ENCODE data around the gene ZNF554. TPM values are rescaled to one million over a fixed set of nuclear protein-coding genes. Genes with fewer than 3 reads are reported as not detected.
A peak's percentile ranks its signal among the peaks of the same experiment; 100 is the strongest.

Gene ZNF554
- total and polyA plus RNA-seq, 4 donors: 0.38 to 6.1 (median 3.9) TPM

GRCh38 chr19:2779121-2779740 is 40.4 kb upstream of the ZNF554 start:
- H3K27ac ChIP-seq (ENCODE audit: low read depth in 1 of 2, low read length in 2 of 2): no peak overlapping the region
- no peak for ATAC-seq (ENCODE audit: low FRiP score)
- H3K36me3 ChIP-seq (ENCODE audit: control insufficient read depth in 1 of 2, insufficient read depth in 2 of 2, low read length in 1 of 2): no peaks in the 10 kb centered on the region
- no peaks in the 10 kb centered on the region for H3K9me3 ChIP-seq (ENCODE audit: control insufficient read depth, low read length)
- intact Hi-C loops (cut with DNase I): no loop called here
- no peak for DNase-seq
- H3K4me3 ChIP-seq (ENCODE audit: low read length in 2 of 2): no peak overlapping the region
- 68 to 72% methylated on average over 14 of the region's 14 CpGs for WGBS, 2 donors
- H3K4me1 ChIP-seq (ENCODE audit: control insufficient read depth in 1 of 2, insufficient read depth in 2 of 2, low read length in 2 of 2): peaks cover 0 to 1% of the 10 kb centered on the region in 2 donors
- H3K27me3 ChIP-seq (ENCODE audit: control insufficient read depth in 1 of 2, insufficient read depth in 2 of 2, low read length in 1 of 2): no peaks in the 10 kb centered on the region

GRCh38 chr19:2780284-2780683 is 39.4 kb upstream of the ZNF554 start:
- Histone ChIP-seq H3K4me3 (ENCODE audit: low read length in 2 of 2) (no peak overlapping the region), H3K27ac (ENCODE audit: low read depth in 1 of 2, low read length in 2 of 2) (no peak overlapping the region), H3K36me3 (ENCODE audit: control insufficient read depth in 1 of 2, insufficient read depth in 2 of 2, low read length in 1 of 2) (no peaks in the 10 kb centered on the region), H3K9me3 (ENCODE audit: control insufficient read depth, low read length) (no peaks in the 10 kb centered on the region), H3K27me3 (ENCODE audit: control insufficient read depth in 1 of 2, insufficient read depth in 2 of 2, low read length in 1 of 2) (no peaks in the 10 kb centered on the region), H3K4me1 (ENCODE audit: control insufficient read depth in 1 of 2, insufficient read depth in 2 of 2, low read length in 2 of 2) (peaks cover 0 to 1% of the 10 kb centered on the region in 2 donors)
- DNase-seq (no peak), ATAC-seq (ENCODE audit: low FRiP score) (no peak)
- WGBS, 2 donors: 93 to 95% methylated on average over 7 of the region's 7 CpGs
- intact Hi-C loops (cut with DNase I): no loop called here

- Histone ChIP-seq H3K9me3 (ENCODE audit: control insufficient read depth, low read length) (no peaks in the 10 kb centered on the region), H3K27ac (ENCODE audit: low read depth in 1 of 2, low read length in 2 of 2) (peak overlapping the region in 1 of 2 donors; percentile 43), H3K4me1 (ENCODE audit: control insufficient read depth in 1 of 2, insufficient read depth in 2 of 2, low read length in 2 of 2) (peaks cover 0 to 1% of the 10 kb centered on the region in 2 donors), H3K4me3 (ENCODE audit: low read length in 2 of 2) (peak overlapping the region; percentile 74 to 81), H3K36me3 (ENCODE audit: control insufficient read depth in 1 of 2, insufficient read depth in 2 of 2, low read length in 1 of 2) (no peaks in the 10 kb centered on the region), H3K27me3 (ENCODE audit: control insufficient read depth in 1 of 2, insufficient read depth in 2 of 2, low read length in 1 of 2) (no peaks in the 10 kb centered on the region)
- intact Hi-C loops (cut with DNase I): no loop called here
- 2% methylated on average over 24 of the region's 24 CpGs for whole genome bisulfite sequencing, 2 donors
- DNase-seq (no peak), ATAC-seq (ENCODE audit: low FRiP score) (no peak)
Observed at GRCh38 chr19:2782329-2782935, 37.2 kb upstream of the ZNF554 start.

- intact Hi-C loops (cut with DNase I): no loop called here
- Histone ChIP-seq H3K27me3 (ENCODE audit: control insufficient read depth in 1 of 2, insufficient read depth in 2 of 2, low read length in 1 of 2) (no peaks in the 10 kb centered on the region), H3K36me3 (ENCODE audit: control insufficient read depth in 1 of 2, insufficient read depth in 2 of 2, low read length in 1 of 2) (no peaks in the 10 kb centered on the region), H3K4me3 (ENCODE audit: low read length in 2 of 2) (peak within 1 kb of the TSS; percentile 74 to 81), H3K27ac (ENCODE audit: low read depth in 1 of 2, low read length in 2 of 2) (peak within 1 kb of the TSS in 1 of 2 donors; percentile 43), H3K9me3 (ENCODE audit: control insufficient read depth, low read length) (no peaks in the 10 kb centered on the region), H3K4me1 (ENCODE audit: control insufficient read depth in 1 of 2, insufficient read depth in 2 of 2, low read length in 2 of 2) (peaks cover 0 to 1% of the 10 kb centered on the region in 2 donors)
- WGBS, 2 donors: 0% methylated on average over 51 to 68 of the region's 68 CpGs
- DNase-seq (peak; percentile 98 to 99), ATAC-seq (ENCODE audit: low FRiP score) (peak; percentile 93)
Observed at GRCh38 chr19:2782936-2783780, 36.5 kb upstream of the ZNF554 start, which contains the start of gene SGTA. TSS of gene SGTA (minus strand) at chr19:2783273. CDS start at chr19:2769068, 14,205 bp downstream.

GRCh38 chr19:2783781-2784145 is 35.9 kb upstream of the ZNF554 start:
- Histone ChIP-seq H3K27ac (ENCODE audit: low read depth in 1 of 2, low read length in 2 of 2) (no peak overlapping the region), H3K9me3 (ENCODE audit: control insufficient read depth, low read length) (no peaks in the 10 kb centered on the region), H3K4me1 (ENCODE audit: control insufficient read depth in 1 of 2, insufficient read depth in 2 of 2, low read length in 2 of 2) (peaks cover 0 to 1% of the 10 kb centered on the region in 2 donors), H3K36me3 (ENCODE audit: control insufficient read depth in 1 of 2, insufficient read depth in 2 of 2, low read length in 1 of 2) (no peaks in the 10 kb centered on the region), H3K4me3 (ENCODE audit: low read length in 2 of 2) (no peak overlapping the region), H3K27me3 (ENCODE audit: control insufficient read depth in 1 of 2, insufficient read depth in 2 of 2, low read length in 1 of 2) (no peaks in the 10 kb centered on the region)
- 78% methylated on average over 7 of the region's 7 CpGs for WGBS, 2 donors
- DNase-seq (no peak), ATAC-seq (ENCODE audit: low FRiP score) (no peak)
- intact Hi-C loops (cut with DNase I): no loop called here

GRCh38 chr19:2785244-2785997 is 34.2 kb upstream of the ZNF554 start, which contains the start of gene THOP1:
TSS of gene THOP1 (plus strand) at chr19:2785503. CDS start at chr19:2785663, 160 bp downstream.
- Histone ChIP-seq H3K27me3 (ENCODE audit: control insufficient read depth in 1 of 2, insufficient read depth in 2 of 2, low read length in 1 of 2) (no peaks in the 10 kb centered on the region), H3K4me1 (ENCODE audit: control insufficient read depth in 1 of 2, insufficient read depth in 2 of 2, low read length in 2 of 2) (peaks cover 0 to 1% of the 10 kb centered on the region in 2 donors), H3K4me3 (ENCODE audit: low read length in 2 of 2) (peak within 1 kb of the TSS; percentile 3 to 60), H3K36me3 (ENCODE audit: control insufficient read depth in 1 of 2, insufficient read depth in 2 of 2, low read length in 1 of 2) (no peaks in the 10 kb centered on the region), H3K27ac (ENCODE audit: low read depth in 1 of 2, low read length in 2 of 2) (no peak within 1 kb of the TSS), H3K9me3 (ENCODE audit: control insufficient read depth, low read length) (no peaks in the 10 kb centered on the region)
- DNase-seq (peak; percentile 100), ATAC-seq (ENCODE audit: low FRiP score) (peak; percentile 97)
- WGBS, 2 donors: 0 to 1% methylated on average over 59 to 78 of the region's 78 CpGs
- intact Hi-C loops (cut with DNase I): no loop called here

GRCh38 chr19:2787115-2787514 is 32.6 kb upstream of the ZNF554 start:
- Histone ChIP-seq H3K36me3 (ENCODE audit: control insufficient read depth in 1 of 2, insufficient read depth in 2 of 2, low read length in 1 of 2) (no peaks in the 10 kb centered on the region), H3K4me3 (ENCODE audit: low read length in 2 of 2) (no peak overlapping the region), H3K27ac (ENCODE audit: low read depth in 1 of 2, low read length in 2 of 2) (no peak overlapping the region), H3K27me3 (ENCODE audit: control insufficient read depth in 1 of 2, insufficient read depth in 2 of 2, low read length in 1 of 2) (no peaks in the 10 kb centered on the region), H3K9me3 (ENCODE audit: control insufficient read depth, low read length) (no peaks in the 10 kb centered on the region), H3K4me1 (ENCODE audit: control insufficient read depth in 1 of 2, insufficient read depth in 2 of 2, low read length in 2 of 2) (no peaks in the 10 kb centered on the region)
- WGBS, 2 donors: 89 to 90% methylated on average over 8 of the region's 8 CpGs
- ATAC-seq (ENCODE audit: low FRiP score) (no peak), DNase-seq (no peak)
- intact Hi-C loops (cut with DNase I): no loop called here

GRCh38 chr19:2788237-2788636 is 31.4 kb upstream of the ZNF554 start:
- ATAC-seq (ENCODE audit: low FRiP score) (no peak), DNase-seq (no peak)
- Histone ChIP-seq H3K27me3 (ENCODE audit: control insufficient read depth in 1 of 2, insufficient read depth in 2 of 2, low read length in 1 of 2) (no peaks in the 10 kb centered on the region), H3K27ac (ENCODE audit: low read depth in 1 of 2, low read length in 2 of 2) (no peak overlapping the region), H3K9me3 (ENCODE audit: control insufficient read depth, low read length) (no peaks in the 10 kb centered on the region), H3K4me3 (ENCODE audit: low read length in 2 of 2) (no peak overlapping the region), H3K4me1 (ENCODE audit: control insufficient read depth in 1 of 2, insufficient read depth in 2 of 2, low read length in 2 of 2) (no peaks in the 10 kb centered on the region), H3K36me3 (ENCODE audit: control insufficient read depth in 1 of 2, insufficient read depth in 2 of 2, low read length in 1 of 2) (no peaks in the 10 kb centered on the region)
- 85 to 87% methylated on average over 5 of the region's 5 CpGs for WGBS, 2 donors
- intact Hi-C loops (cut with DNase I): no loop called here

All from aorta (tissue), 5 donors.